ENCODE data around the gene FBXL17.

The FBXL17 gene

DNA sequence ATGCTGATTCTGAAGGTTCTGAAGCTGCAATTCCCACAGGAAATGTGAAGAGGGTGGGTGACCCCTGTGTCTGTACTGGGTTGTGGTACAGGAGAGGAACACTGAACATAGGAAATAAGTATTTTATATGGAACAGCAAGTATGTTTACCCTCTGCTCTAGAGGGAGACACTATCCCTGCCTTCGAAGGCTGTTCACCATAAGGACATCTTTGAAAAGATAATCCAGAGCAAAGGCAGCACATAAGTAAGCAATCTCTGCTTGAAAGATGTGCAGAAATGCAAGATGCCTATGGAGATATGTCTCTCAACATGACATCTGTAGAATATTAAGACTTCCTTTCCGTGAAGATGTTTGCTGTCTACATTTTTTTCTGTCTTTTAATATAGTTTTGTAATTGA is 526.7 kb downstream of the FBXL17 start:
- H3K9me2 ChIP-seq (replicated peaks; ENCODE audit: low read depth, low read length) = no peaks in the 10 kb centered on the region
- no peaks in the 10 kb centered on the region for H3K4me1 ChIP-seq (ENCODE audit: insufficient read depth, low read length, poor library complexity, severe bottlenecking)
- no peaks in the 10 kb centered on the region for H3K27me3 ChIP-seq (ENCODE audit: insufficient read depth, low read length, poor library complexity, severe bottlenecking)
- TF ChIP-seq EZH2phosphoT487 (IDR thresholded peaks at IDR 0.05; ENCODE audit: borderline replicate concordance) = no peak
- peak; percentile 25 for TF ChIP-seq CTCF (conservative IDR thresholded peaks at IDR 0.05; ENCODE audit: low read length)
- H3K4me2 ChIP-seq (ENCODE audit: low read depth, low read length, poor library complexity, severe bottlenecking) = no peak overlapping the region
- H3K4me3 ChIP-seq (ENCODE audit: low read length, poor library complexity, severe bottlenecking) = no peak overlapping the region
- no peaks in the 10 kb centered on the region for H4K20me1 ChIP-seq (ENCODE audit: insufficient read depth, low read length, poor library complexity, severe bottlenecking)
- H3K36me3 ChIP-seq (ENCODE audit: insufficient read depth, low read length) = no peaks in the 10 kb centered on the region
- no peaks in the 10 kb centered on the region for H3K9me3 ChIP-seq (ENCODE audit: insufficient read depth, low read depth, low read length)
- no peak overlapping the region for H2AFZ ChIP-seq (ENCODE audit: low read length)
- H3F3A ChIP-seq (ENCODE audit: low read depth) = no peaks in the 10 kb centered on the region
- H3K9ac ChIP-seq (ENCODE audit: low read depth, low read length, poor library complexity, severe bottlenecking) = no peak overlapping the region
- H3K79me2 ChIP-seq (ENCODE audit: insufficient read depth, low read length) = no peaks in the 10 kb centered on the region

- Histone ChIP-seq H3K79me2 (ENCODE audit: insufficient read depth, low read length) (no peaks in the 10 kb centered on the region), H3K27me3 (ENCODE audit: insufficient read depth, low read length, poor library complexity, severe bottlenecking) (no peaks in the 10 kb centered on the region), H3K9me2 (replicated peaks; ENCODE audit: low read depth, low read length) (no peaks in the 10 kb centered on the region), H4K20me1 (ENCODE audit: insufficient read depth, low read length, poor library complexity, severe bottlenecking) (no peaks in the 10 kb centered on the region), H3K9me3 (ENCODE audit: insufficient read depth, low read depth, low read length) (no peaks in the 10 kb centered on the region), H3K4me1 (ENCODE audit: insufficient read depth, low read length, poor library complexity, severe bottlenecking) (no peaks in the 10 kb centered on the region), H3K9ac (ENCODE audit: low read depth, low read length, poor library complexity, severe bottlenecking) (no peak overlapping the region), H3K36me3 (ENCODE audit: insufficient read depth, low read length) (no peaks in the 10 kb centered on the region), H3K4me2 (ENCODE audit: low read depth, low read length, poor library complexity, severe bottlenecking) (no peak overlapping the region), H2AFZ (ENCODE audit: low read length) (no peak overlapping the region), H3F3A (ENCODE audit: low read depth) (no peaks in the 10 kb centered on the region), H3K4me3 (ENCODE audit: low read length, poor library complexity, severe bottlenecking) (no peak overlapping the region)
- TF ChIP-seq EZH2phosphoT487 (IDR thresholded peaks at IDR 0.05; ENCODE audit: borderline replicate concordance) (no peak), CTCF (conservative IDR thresholded peaks at IDR 0.05; ENCODE audit: low read length) (no peak)
Observed at GRCh38 chr5:107853696-107854095, 528.2 kb downstream of the FBXL17 start.

- Histone ChIP-seq H3K9me3 (ENCODE audit: insufficient read depth, low read depth, low read length) (no peaks in the 10 kb centered on the region), H3K9me2 (replicated peaks; ENCODE audit: low read depth, low read length) (no peaks in the 10 kb centered on the region), H3K4me3 (ENCODE audit: low read length, poor library complexity, severe bottlenecking) (no peak overlapping the region), H3K4me1 (ENCODE audit: insufficient read depth, low read length, poor library complexity, severe bottlenecking) (no peaks in the 10 kb centered on the region), H3K36me3 (ENCODE audit: insufficient read depth, low read length) (no peaks in the 10 kb centered on the region), H3K9ac (ENCODE audit: low read depth, low read length, poor library complexity, severe bottlenecking) (no peak overlapping the region), H2AFZ (ENCODE audit: low read length) (no peak overlapping the region), H4K20me1 (ENCODE audit: insufficient read depth, low read length, poor library complexity, severe bottlenecking) (no peaks in the 10 kb centered on the region), H3K79me2 (ENCODE audit: insufficient read depth, low read length) (no peaks in the 10 kb centered on the region), H3F3A (ENCODE audit: low read depth) (no peaks in the 10 kb centered on the region), H3K27me3 (ENCODE audit: insufficient read depth, low read length, poor library complexity, severe bottlenecking) (no peaks in the 10 kb centered on the region), H3K4me2 (ENCODE audit: low read depth, low read length, poor library complexity, severe bottlenecking) (no peak overlapping the region)
- no peak for TF ChIP-seq EZH2phosphoT487 (IDR thresholded peaks at IDR 0.05; ENCODE audit: borderline replicate concordance)
- no peak for TF ChIP-seq CTCF (conservative IDR thresholded peaks at IDR 0.05; ENCODE audit: low read length)
Observed at GRCh38 chr5:107853031-107853430, 528.9 kb downstream of the FBXL17 start.
